HEK293 (cell line): ENCODE measurements around the gene DDIT3.

Source experiments
- FEZF1 ChIP-seq: fragments of 450-650 bp; formaldehyde crosslinking; IDR thresholded peaks from 2 replicates; pipeline ENCODE4 v1.5.1; 2016; ENCODE audit warnings: missing biosample characterization, missing genetic modification characterization
- ZNF175 ChIP-seq: fragments of 450-650 bp; formaldehyde crosslinking; IDR thresholded peaks from 2 replicates; pipeline ENCODE4 v1.5.1; 2016; ENCODE audit warnings: missing biosample characterization, missing genetic modification characterization
- ZNF302 ChIP-seq: fragments of 450-650 bp; formaldehyde crosslinking; IDR thresholded peaks from 2 replicates; pipeline ENCODE4 v1.5.1; 2016; ENCODE audit warnings: missing biosample characterization, missing genetic modification characterization, low read depth
- ZNF311 ChIP-seq: fragments of 450-650 bp; formaldehyde crosslinking; IDR thresholded peaks from 2 replicates; pipeline ENCODE4 v1.5.1; 2017; ENCODE audit warnings: missing biosample characterization, missing genetic modification characterization, borderline replicate concordance
- ZNF530 ChIP-seq: fragments of 450-650 bp; formaldehyde crosslinking; IDR thresholded peaks from 2 replicates; pipeline ENCODE4 v1.5.1; 2016; ENCODE audit warnings: low read depth, missing biosample characterization, missing genetic modification characterization
- TF ChIP-seq, protein P1 (sequence below): fragments of 450-650 bp; formaldehyde crosslinking; conservative IDR thresholded peaks from 2 replicates; pipeline ENCODE4 v1.5.1; 2016; ENCODE audit warnings: low read depth, missing biosample characterization, missing genetic modification characterization
- TF ChIP-seq, protein P2 (sequence below): fragments of 450-650 bp; formaldehyde crosslinking; IDR thresholded peaks from 2 replicates; pipeline ENCODE4 v1.5.1; 2016; ENCODE audit warnings: missing biosample characterization, missing genetic modification characterization

DNA sequence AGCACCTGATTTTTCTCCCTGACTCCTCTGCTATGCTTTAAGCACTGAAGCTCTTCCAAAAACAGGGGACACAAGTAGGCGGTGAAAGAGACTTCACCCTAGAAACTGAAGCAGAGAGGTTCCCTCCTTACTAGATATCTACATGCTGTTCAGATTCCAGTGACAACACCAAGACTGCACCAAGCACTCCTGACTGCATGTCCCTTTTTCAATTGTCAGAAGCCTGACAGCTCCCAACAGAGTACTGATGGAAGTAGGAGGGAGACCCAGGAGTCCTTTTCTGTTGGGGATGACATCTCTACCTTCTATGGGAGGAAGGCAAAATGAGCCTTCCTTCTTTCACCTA lies 16.3 kb upstream of the DDIT3 start:
- TF ChIP-seq, protein P1, sequence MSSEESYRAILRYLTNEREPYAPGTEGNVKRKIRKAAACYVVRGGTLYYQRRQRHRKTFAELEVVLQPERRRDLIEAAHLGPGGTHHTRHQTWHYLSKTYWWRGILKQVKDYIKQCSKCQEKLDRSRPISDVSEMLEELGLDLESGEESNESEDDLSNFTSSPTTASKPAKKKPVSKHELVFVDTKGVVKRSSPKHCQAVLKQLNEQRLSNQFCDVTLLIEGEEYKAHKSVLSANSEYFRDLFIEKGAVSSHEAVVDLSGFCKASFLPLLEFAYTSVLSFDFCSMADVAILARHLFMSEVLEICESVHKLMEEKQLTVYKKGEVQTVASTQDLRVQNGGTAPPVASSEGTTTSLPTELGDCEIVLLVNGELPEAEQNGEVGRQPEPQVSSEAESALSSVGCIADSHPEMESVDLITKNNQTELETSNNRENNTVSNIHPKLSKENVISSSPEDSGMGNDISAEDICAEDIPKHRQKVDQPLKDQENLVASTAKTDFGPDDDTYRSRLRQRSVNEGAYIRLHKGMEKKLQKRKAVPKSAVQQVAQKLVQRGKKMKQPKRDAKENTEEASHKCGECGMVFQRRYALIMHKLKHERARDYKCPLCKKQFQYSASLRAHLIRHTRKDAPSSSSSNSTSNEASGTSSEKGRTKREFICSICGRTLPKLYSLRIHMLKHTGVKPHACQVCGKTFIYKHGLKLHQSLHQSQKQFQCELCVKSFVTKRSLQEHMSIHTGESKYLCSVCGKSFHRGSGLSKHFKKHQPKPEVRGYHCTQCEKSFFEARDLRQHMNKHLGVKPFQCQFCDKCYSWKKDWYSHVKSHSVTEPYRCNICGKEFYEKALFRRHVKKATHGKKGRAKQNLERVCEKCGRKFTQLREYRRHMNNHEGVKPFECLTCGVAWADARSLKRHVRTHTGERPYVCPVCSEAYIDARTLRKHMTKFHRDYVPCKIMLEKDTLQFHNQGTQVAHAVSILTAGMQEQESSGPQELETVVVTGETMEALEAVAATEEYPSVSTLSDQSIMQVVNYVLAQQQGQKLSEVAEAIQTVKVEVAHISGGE = no peak
- TF ChIP-seq, protein P2, sequence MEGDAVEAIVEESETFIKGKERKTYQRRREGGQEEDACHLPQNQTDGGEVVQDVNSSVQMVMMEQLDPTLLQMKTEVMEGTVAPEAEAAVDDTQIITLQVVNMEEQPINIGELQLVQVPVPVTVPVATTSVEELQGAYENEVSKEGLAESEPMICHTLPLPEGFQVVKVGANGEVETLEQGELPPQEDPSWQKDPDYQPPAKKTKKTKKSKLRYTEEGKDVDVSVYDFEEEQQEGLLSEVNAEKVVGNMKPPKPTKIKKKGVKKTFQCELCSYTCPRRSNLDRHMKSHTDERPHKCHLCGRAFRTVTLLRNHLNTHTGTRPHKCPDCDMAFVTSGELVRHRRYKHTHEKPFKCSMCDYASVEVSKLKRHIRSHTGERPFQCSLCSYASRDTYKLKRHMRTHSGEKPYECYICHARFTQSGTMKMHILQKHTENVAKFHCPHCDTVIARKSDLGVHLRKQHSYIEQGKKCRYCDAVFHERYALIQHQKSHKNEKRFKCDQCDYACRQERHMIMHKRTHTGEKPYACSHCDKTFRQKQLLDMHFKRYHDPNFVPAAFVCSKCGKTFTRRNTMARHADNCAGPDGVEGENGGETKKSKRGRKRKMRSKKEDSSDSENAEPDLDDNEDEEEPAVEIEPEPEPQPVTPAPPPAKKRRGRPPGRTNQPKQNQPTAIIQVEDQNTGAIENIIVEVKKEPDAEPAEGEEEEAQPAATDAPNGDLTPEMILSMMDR (tag by site-specific recombination) = no peak
- TF ChIP-seq ZNF530 = no peak
- no peak for TF ChIP-seq ZNF311 (tag by site-specific recombination)
- no peak for TF ChIP-seq FEZF1
- TF ChIP-seq ZNF302 (tag by site-specific recombination) = no peak
- no peak for TF ChIP-seq ZNF175 (tag by site-specific recombination)
